HG02623 (cell line): ENCODE results near the gene FBXW5.
A peak's percentile ranks its signal among the peaks of the same experiment; 100 is the strongest.

Experiments
- ATAC-seq: cut with Tn5 transposase; IDR thresholded peaks from one replicate; pipeline ENCODE4 v1.9.1; 2021; ENCODE audit warnings: moderate library complexity; ENCODE audit not compliant: unreplicated experiment

FBXW5 gene, protein sequence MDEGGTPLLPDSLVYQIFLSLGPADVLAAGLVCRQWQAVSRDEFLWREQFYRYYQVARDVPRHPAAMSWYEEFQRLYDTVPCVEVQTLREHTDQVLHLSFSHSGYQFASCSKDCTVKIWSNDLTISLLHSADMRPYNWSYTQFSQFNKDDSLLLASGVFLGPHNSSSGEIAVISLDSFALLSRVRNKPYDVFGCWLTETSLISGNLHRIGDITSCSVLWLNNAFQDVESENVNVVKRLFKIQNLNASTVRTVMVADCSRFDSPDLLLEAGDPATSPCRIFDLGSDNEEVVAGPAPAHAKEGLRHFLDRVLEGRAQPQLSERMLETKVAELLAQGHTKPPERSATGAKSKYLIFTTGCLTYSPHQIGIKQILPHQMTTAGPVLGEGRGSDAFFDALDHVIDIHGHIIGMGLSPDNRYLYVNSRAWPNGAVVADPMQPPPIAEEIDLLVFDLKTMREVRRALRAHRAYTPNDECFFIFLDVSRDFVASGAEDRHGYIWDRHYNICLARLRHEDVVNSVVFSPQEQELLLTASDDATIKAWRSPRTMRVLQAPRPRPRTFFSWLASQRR

DNA sequence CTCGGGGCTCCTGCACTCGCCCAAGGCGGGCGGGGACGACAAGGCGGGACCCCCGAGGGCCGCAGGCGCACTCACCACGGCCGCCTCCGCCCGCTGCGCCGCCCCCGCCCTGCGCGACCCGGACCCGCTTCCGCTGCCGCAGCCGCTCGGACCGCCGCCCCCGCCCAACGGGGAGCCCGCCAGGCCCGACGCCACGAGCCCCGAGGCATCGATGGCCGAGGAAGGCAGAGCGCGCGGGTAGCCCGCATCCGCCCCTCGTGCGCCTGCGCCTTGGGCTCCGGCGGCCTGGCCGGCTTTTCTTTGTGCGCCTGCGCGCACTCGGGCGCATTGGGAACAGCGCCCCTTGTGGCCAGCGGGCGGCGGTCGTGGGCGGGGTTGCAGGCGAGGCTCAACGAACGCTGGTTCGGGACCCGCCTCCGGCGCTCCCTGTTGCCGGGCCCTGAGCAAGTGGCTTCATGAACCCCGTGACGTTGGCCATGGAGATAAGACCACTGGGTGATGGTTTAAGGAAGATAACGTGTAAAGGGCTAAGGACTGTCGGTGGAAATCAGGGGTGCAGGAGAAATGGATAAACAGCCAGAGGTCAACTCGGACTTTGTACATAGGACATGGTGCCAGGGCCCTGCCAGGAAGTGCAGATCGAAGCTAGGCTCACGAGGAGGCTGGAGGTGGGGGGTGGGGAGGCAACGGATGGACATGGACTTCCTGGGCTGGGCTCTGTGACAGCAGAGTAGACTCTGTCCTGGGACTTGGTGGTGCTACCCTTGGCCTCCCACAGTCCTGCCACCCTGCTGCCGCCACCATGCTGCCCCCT lies at the start of gene FBXW5, which contains the start of gene C8G:
FBXW5 (minus strand) TSS at position 220 of the 814 bp plus-strand sequence. CDS start 655 bp downstream, outside the sequence.
C8G (plus strand) TSS at position 725 of the 814 bp plus-strand sequence; CDS start at position 803, 78 bp downstream.
- peak; percentile 61 for ATAC-seq

- ATAC-seq: no peak
These were observed 48.4 kb upstream of the FBXW5 start for GRCh38 chr9:136992819-136993369.

DNA sequence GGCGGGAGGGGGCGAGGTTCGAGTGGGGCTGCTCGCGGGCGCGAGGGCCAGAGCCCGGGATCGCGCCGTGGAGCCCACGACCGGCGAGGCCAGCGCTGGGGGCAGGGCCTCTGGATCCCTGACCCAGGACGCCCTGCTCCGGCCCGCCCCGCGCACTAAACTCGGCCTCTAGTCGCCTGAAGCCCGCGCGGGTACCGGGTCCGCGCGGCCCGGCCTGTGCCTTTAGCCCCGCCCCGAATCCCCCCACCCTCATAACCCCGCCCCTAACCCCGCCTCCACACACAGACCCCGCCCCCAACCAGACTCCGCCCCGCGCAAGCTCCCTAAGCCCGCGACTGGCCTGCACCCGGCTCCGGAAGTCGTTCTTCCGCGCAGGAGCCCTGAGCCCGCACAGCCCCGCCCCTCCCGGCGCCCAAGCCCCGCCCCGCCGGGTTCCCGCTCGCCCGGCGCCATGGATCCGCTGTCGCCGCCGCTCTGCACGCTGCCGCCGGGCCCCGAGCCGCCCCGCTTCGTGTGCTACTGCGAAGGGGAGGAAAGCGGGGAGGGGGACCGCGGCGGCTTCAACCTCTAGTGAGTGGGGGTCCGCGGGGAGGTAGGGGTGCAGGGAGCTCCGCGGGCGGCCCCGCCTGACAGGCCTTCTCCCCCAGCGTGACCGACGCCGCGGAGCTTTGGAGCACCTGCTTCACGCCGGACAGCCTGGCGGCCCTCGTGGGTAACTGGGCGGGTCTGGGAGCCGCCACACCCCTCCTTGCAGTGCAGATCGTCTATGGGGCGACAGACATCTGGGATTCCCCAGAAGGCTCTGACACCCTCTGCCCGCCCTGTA lies 47.7 kb upstream of the FBXW5 start, which contains the start of gene PAXX:
PAXX (plus strand) TSS at position 430 of the 826 bp plus-strand sequence; CDS start at position 452, 22 bp downstream.
- peak; percentile 67 for ATAC-seq

GRCh38 chr9:136990242-136990911 lies 45.8 kb upstream of the FBXW5 start:
- ATAC-seq: no peak

DNA sequence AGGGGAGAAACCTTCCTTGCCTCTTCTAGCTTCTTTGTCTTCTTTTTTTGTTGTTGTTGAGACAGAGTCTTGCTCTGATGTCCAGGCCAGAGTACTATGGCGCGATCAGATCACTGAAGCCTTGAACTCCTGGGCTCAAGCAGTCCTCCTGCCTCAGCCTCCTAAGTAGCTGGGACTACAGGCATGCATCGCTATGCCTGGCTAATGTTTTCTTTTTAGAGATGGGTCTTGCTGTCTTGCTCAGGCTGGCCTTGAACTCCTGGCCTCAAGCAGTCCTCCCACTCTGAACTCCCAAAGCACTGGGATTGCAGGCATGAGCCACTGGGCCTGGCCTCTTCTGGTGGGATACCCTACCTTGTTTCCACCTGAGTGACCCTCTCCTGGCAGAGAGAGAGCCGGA lies 44.3 kb upstream of the FBXW5 start:
- ATAC-seq: no peak

GRCh38 chr9:136985853-136986252 lies 41.3 kb upstream of the FBXW5 start:
- ATAC-seq: no peak

DNA sequence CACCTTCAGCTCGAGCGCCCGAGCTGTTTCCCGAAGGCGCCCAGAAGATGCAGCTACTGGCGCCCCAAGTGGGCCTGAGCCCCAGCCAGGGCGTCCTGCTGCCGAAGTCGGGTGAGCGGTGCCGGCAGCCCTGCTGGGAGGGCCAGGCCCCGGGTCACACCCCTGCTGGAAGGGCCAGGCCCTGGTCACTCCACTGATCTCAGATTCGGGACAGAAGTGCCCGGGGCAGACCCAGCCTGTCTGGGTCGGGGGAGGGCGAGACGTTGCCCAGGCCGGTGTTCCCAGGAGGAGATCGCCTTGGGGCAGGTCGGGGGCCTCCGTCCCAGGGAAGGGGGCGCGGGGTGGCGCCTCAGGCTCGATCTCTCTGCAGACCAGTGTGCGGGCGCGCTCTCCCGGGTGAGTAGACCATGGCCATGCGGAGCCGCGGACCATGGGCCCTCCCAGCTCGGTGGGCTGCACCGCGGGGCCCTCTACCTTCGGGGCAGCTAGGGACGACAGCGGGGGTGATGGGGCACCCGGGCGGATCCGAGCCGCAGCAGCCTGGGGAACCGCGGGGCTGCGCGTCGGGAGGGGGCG lies 40.6 kb upstream of the FBXW5 start:
- ATAC-seq: no peak

DNA sequence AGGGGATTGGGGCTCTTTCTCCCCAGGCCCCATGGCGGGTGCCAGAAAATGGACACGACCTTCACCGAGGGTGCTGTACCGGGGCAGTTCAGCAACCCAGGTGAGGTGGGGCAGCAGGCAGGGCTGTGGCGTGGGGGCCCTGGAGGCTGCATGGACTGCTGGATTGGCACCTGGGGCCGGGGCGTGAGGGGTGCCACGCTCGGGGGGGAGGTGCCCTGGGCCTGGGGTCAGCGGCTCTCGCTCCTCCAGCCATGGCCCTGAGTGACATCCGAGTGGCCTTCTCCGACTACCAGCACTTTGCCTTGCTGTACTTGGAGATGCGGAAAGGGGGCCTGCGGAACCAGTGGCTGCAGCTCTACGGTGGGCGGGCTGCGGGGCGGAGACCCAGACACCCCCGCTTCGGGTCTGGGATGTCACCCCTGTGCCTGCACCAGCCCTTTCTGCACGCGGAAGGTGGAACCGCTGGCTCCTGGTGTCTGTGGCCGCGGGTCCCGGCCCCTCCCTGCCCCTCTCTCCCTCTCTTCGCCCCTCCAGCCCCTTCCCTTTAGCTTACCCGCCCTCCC lies 40.0 kb upstream of the FBXW5 start:
- ATAC-seq: no peak

DNA sequence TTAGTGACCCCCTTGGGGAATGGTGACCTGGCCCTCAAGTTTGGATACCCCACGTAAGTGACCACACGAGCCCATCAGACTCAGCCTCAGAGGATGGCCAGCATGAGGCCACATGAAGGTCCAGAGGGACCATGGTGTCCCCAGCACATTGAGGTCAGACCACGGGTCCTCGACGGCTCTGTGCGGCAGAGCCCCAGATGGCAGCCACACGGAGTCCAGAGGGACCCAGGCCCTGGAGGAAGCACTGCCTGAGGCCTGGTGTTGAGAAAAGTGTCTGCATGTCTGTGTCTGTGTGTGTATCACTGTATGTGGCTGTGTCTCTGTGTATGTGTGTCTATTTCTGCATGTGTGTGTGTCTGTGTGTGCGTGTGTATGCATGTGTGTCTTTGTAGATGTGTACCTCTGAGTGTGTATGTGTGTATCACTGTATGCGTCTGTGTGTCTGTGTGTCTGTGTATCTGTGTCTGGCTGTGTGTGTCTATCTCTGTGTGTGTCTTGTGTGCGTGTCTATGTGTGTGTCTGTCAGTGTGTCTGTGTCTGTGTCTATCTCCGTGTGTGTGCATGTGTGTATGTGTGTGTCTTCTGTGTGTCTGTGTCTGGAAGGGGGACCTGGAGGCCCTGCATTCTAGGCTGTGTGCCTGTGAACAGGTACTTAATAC lies 39.2 kb upstream of the FBXW5 start:
- ATAC-seq: no peak

DNA sequence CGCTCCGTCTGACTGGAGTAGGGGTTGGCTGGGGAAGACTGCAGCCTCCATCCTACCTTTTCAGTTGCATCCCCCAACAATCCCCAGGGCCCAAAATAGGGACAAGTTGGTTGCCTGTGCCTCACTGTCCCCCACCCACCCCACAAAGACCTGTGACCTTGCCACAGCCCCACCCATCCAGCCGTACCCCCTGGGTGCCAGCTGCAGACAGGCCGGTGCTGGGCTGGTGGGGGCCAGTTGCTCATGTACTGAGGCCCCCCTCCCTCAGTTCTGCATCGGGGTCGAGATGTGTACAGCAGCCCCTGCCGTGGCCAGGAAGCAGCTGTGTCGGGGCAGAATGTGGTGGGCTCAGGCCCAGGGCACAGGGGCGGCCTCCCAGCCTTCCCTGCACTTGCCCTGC lies 38.6 kb upstream of the FBXW5 start:
- ATAC-seq: no peak

DNA sequence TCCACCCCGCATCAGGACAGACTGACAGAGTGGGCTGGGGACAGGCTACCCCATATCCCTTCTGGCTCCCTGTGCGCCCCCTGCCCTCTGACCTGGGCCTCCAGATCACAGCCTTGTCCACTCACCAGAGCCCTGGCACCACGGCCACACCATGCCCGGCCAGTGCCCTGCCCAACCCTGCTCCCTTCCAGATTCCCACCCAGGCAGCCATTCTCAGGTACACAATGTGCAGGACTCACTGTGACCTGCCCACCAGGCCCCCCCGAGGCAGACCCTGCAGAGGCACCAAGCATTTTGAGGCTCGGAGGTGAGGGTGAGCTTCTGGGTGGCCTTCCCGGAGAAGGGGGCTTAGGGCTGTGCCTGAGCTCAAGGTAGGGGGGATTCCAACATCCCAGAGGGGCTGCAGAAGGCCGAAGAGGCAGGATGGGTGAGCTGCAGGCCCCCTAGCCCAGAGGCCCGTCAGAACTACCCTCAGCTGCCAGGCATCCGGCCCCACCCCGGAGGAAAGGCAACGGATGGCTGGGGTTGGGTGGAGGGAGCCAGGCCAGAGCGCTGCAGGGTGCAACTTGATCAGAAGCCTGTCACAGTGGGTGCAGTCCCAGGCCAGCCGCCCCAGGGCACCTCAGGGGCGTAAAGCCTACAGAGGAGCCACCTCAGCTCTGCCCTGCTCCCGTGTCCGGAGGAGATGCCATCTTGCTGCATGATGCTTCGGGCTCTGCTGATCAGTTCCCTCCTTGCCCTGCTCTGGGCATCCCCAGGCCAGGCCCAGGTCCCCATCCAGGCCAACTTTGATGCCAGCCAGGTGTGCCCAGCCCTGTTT lies 37.9 kb upstream of the FBXW5 start, which contains the start of gene LCNL1:
LCNL1 (plus strand) TSS at position 762 of the 820 bp plus-strand sequence. CDS start 594 bp downstream, outside the sequence.
- ATAC-seq: no peak

DNA sequence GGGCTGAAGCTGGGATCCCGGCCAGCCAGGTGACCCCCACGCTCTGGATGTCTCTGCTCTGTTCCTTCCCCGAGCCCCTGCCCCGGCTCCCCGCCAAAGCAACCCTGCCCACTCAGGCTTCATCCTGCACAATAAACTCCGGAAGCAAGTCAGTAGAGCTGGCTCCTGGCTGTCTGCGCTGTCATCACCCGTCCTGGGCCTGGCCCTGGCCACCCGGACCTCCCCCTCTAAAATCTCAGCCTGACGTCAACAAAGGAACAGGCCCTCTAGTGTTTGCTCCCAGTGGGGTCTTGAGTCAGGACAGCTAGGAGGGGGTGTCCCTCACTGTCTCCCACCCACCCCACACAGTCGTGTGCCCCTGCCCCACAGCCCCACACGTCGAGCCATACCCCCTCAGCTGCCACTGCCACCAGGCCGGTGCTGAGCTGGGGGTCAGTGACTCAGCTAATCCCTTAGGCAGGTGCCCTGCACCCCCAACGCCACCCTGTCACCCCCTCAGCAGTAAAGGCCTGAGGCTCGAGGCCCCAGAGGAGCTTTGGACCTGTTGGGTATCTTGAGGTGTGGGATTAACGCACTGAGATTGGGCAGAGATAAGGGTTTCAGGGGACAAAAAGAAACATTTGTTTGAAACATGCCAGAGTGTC lies 37.2 kb upstream of the FBXW5 start:
- ATAC-seq: no peak

GRCh38 chr9:136980669-136981478 lies 36.3 kb upstream of the FBXW5 start:
- no peak for ATAC-seq

DNA sequence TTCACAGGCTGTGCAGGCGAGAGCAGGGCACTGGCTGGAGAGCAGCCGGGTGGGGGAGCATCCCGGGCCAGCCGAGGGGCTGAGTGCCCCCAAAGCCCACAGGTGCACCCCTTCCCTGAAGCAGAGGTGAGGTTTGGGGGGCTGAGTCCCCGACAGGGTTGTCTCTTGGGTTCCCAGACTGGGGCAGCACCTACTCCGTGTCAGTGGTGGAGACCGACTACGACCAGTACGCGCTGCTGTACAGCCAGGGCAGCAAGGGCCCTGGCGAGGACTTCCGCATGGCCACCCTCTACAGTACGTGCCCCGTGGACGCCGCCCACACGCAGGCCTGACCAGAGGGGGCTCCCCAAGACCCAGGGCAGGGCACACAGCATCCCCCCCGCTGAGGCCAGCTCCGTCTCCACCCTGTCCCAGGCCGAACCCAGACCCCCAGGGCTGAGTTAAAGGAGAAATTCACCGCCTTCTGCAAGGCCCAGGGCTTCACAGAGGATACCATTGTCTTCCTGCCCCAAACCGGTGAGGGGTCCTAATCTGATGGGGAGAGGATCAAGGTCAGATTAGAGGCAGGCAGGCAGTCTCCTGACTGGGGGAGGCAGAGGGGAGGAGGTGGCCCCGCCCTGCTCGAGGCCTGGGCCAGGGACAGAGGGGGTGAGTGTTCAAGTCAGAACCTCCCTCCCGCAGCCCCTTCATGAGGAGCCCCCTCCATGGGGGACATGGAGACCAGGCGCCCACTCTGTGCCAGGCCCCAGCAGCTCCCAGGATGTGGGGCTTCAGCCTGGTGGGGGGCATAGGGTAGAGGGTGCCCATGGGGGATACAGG lies 35.4 kb upstream of the FBXW5 start:
- no peak for ATAC-seq

DNA sequence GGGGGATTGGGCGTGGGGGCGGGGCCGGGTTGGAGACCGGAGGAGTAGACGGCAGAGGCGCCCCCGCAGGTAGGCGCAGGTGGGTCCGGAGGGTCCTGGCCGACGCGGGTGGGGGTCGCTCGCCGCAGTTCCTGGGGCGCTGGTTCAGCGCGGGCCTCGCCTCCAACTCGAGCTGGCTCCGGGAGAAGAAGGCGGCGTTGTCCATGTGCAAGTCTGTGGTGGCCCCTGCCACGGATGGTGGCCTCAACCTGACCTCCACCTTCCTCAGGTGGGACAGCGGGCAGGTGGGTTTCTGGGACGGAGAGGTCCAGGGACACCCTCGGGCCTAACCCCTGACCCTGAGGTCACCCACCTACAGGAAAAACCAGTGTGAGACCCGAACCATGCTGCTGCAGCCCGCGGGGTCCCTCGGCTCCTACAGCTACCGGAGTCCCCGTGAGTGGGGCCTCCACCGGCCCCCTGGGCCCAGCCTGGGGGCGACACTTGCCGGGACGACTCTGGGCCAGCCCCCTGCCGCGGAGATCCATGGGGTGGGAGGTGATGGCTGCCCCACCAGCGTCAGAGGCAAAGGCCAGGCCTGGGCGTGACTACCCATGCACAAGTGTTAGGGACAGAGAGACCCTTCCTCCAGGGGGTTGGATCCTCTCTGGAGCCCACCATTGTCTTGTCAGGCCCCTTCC lies 34.5 kb upstream of the FBXW5 start:
- ATAC-seq: no peak
